ENCODE results near the gene LRRC56.

DNA sequence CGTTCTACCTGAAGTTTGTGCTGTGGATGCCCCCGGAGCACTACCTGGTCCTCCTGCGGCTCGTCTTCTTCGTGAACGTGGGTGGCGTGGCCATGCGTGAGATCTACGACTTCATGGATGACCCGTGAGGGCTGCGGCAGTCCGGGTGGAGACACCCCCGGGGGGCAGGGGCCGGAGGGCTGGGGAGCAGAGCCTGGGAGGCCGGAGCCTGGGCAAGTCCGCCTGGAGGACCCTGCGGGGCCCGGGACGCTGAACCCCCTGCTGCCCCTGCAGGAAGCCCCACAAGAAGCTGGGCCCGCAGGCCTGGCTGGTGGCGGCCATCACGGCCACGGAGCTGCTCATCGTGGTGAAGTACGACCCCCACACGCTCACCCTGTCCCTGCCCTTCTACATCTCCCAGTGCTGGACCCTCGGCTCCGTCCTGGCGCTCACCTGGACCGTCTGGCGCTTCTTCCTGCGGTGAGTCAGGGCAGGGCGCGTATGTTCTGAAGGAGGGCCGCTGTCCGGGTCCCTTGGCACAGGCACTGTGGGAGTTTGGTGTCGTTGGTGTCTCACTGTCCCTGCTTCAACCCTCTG lies 47.6 kb upstream of the LRRC56 start:
- TF ChIP-seq, protein P1, sequence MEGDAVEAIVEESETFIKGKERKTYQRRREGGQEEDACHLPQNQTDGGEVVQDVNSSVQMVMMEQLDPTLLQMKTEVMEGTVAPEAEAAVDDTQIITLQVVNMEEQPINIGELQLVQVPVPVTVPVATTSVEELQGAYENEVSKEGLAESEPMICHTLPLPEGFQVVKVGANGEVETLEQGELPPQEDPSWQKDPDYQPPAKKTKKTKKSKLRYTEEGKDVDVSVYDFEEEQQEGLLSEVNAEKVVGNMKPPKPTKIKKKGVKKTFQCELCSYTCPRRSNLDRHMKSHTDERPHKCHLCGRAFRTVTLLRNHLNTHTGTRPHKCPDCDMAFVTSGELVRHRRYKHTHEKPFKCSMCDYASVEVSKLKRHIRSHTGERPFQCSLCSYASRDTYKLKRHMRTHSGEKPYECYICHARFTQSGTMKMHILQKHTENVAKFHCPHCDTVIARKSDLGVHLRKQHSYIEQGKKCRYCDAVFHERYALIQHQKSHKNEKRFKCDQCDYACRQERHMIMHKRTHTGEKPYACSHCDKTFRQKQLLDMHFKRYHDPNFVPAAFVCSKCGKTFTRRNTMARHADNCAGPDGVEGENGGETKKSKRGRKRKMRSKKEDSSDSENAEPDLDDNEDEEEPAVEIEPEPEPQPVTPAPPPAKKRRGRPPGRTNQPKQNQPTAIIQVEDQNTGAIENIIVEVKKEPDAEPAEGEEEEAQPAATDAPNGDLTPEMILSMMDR (conservative IDR thresholded peaks at IDR 0.05 in 1 of 2, IDR thresholded peaks at IDR 0.05 in 1 of 2; ENCODE audit: extremely low read depth in 1 of 2, insufficient read depth in 1 of 2, low read depth in 1 of 2, low read length in 2 of 2): no peak
- no peak for TF ChIP-seq EZH2 (IDR thresholded peaks at IDR 0.05; ENCODE audit: borderline replicate concordance, low read length)
